Activated CD4-positive, CD25-positive, alpha-beta regulatory T cell (primary cell): Measurements from ENCODE around the gene ERN1.
A peak's percentile ranks its signal among the peaks of the same experiment; 100 is the strongest.

Source experiments
- DNase-seq, 4 experiments: peaks; one replicate each; lab custom pipeline; 2025; lab: John Stamatoyannopoulos, UW

ERN1 gene

DNA sequence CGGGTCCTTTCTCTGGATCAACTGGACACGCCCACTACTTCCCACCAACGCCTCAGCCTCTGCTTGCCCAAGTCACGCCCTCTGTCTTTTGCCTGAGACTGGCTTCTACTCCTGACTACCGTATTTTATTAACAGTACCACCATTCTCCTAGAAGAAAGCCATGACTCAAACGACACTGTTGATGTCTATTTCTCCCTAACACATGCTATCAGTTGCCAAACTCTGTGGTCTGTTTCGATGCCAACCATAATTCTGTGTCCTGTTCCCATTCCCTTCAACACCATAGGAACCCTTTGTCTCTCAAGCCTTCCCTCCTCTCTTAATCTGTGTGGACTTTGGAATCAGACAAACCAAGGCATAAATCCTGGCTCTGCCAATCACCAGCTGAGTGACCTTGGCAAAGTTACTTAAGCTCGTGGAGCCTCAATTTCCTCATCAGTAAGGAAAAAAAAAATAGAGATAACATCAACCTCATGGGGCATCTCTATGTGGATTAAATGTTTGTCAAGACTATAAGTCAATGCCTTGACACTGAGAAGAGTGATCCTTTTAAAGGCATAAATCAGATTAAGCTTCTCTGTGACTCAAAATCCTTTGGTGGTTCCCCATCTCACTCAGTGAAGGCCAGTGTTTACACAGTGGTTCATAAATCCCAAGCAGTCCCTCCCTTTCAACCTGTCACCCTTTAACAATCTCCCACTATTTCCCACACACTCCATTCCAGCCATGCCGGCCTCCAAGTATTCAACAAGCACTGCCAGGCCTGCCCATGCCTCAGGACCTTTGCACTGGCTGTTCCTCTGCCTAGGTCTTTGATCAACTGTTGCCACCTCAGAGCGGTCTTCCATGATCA is 45.6 kb downstream of the ERN1 start:
- DNase-seq, result no peak

DNA sequence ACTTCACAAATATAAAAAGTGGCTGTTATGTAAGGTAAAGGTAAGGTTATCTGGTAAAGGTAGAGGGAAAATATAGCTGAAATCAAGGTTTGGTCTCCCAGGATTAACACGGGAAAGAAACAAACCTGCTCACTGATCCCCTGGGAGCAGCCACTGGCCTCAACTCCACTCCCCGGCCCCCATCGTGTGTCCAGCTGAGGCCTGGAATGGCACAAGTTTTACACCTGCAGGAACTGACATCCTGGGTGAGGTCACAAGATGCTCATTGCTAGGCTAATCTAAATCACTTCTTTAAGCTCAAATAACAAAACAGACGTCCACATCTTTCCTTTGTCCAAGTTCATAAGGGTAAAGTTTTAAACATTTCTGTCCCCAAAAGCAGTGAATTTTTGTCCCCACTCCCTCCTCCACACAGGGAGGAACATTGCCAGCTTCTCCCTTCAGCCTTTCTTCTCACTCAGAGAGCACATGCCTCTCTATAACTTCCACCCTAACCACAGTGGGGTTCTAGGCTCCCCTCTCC is 46.3 kb downstream of the ERN1 start:
- DNase-seq, result no peak

DNA sequence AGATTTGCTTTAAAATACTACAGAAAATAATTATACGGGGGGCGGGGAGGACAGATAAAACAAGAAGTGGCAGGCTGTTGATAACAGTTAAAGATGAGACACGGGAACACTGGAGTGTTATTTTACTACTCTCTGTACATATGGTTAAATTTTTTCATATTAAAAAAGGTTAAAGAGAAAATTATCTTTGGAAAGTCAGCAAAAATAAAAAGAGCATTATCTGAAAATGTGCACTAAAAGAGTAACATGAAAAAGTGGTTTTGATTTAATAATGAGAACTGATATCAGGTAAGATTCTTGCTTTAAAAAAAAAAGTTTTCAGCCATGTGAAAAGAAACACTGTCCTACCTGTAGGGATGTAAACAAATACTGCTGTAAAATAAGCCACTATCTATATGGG is 46.9 kb downstream of the ERN1 start:
- DNase-seq, result no peak

DNA sequence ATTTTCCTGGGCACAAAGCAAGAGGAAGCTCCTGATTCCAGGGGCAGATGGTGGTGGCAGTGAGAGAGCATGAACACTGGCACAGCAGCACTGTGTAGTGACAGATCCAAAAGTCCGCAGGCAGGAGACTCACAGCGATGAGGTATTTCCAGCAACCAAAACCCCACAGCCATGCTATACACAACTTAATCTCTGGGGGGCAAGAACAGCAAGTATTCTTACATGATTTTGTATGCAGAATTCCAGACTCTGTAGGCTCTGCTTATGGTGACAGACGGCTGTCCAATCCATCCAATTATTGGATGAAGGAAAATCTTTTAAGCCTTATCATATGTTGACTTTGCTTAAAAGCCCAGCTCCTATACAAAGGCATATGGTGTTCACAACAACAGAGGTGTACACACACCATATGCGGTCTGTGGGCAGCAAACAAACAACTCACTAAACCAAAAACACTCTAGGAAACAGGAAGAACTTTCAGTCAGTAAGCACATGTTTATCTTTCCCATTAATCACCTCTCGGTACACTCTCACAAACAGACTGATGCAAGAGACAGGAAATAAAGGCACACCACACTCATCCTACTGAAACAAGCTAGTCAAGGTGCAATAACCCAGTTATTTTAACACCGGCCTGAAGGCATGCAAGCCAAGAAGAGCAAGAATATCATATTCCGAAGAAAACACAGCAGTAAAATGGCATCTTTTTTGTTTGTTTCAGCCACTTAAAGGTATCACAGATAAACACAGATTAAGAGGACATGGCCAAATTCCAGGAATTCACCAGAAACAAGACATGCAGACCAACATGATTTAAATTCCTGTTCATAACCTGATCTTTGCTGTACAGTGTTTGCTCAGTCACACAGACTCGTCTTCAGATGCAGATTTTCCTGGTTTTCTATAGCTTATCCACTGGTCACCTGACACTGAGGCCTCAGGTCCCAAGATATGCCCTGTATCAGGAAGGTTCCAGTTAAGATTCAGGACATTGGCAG is 47.8 kb downstream of the ERN1 start:
- no peak for DNase-seq

DNA sequence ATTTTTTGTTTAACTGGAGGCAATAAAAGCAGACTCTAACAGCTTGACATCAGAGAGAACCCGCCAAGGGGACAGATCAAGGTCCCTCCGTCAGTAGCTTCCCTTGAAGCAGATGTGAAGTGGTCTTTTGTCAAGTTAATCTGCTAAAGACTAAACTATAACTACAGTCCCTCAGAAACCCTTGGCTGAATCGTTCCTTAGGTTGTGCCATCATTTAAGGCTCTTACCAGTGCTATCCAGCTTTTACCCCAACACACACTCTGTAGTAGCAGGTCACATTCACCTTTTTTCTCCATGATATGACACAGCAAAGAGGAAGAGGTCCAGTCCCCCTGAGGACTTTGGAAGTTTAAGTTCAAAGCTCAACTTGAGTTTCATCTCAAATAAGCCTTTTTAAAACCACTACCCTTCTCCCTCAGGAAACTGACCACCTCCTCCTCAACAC is 49.7 kb downstream of the ERN1 start:
- DNase-seq, result no peak

DNA sequence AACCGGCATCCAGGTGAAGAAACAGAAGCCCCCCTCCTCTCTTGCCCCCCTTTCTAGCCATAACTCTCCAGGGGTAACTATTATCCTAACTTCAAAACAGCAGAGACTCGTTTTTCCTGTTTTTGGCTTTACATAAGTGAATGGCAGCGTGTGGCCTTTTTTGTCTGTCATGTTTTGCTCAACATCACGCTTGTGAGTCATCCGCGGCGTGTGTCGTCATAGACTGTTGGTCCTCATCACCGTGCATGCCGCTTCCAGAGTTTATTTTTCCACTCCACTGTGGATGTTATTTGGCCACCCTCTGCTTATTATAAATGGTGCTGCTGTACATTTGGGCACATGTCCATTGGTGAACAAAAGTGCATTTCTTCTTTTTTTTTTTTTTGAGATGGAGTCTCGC is 52.6 kb downstream of the ERN1 start:
- no peak for DNase-seq

DNA sequence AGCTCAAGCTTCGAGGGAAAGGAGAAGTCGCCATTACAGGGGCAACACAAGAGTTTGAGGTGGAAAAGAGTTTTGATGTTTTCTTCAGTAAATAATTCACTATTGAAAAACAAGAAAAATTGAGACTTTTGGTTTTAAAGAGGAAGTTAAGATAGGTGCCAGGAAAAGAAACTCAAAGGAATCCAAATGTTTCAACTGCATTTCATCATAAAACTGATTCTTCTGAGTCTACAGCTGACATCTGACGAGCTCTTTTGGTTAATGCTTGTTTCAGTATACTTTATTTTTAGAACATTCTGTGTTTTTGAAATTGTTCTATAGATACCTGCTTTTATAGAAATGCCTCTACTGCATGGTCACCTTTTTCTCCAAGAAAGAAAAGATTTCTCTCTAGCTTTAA is 54.0 kb downstream of the ERN1 start:
- no peak for DNase-seq

DNA sequence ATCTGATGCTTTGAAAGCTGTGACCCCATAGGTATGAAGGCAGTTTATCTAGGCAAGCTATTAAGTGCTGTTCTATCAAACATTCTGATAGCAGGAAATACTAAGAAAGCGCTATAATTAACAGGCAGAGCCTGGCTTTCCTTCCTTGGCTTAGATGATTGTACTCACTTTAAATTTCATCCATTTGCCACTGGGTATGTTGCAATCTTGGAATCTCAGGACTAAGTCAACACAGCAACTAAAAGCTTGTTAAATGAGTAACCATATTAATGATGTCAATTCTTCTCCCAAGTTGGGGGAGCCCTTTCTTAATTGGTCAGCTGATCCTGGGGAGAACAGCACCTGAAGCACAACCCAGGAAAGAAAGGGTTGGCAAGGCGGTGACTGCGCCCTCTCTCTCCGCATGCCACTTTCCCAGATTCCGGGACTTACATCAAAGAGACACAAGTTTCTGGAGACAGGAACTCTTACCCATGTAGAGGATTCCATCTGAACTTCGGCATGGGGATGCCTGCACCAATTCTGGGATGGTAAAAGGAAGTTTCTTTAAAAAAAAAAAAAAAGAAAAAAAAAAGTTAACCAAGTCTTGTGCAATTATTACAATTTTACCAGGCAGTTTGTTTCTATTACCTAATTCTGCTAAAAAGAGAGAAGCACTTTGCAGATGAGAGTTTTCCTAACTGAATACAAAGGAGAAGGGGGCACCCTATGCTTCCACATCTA is 55.1 kb downstream of the ERN1 start:
- no peak for DNase-seq

DNA sequence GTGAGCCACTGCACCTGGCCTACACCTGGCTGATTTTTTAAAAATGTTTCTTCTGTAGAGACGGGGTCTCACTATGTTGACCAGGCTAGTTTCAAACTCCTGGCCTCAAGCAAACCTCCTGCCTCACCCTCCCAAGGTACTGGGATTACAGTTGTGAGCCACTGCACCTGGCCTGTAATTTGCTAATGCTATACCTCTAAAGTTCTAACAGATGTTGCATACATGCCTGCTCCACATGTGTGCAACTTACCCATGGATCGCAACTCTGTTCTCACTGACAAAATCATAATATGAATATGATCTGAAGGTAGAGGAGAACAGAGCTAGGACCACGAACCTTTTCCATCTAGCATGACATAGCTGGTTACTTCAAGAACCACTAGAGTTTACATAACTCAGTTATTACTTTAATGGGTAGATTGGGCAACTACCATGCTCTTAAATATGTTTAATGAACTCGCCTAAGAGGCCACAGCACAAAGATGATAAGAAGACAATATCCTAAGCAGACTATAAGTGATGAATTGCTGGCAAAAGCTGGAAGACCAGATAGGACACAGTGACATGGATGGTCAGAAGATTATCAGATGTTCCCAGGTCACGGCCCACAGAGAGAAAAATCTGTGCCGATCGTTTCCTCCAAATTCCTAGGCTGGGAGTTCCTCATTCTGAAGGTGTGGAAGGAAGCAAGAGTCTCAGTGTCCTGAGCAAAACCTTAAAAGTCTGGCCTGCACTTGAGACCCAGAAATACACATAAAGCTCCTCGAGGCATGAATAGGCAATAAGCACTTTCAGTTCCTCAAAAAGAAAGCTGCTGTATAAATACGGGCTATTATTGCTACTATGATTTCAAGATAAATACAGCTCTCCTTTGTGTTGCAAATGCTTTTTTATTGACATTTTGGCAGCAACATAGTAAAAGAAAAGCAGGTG is 55.9 kb downstream of the ERN1 start:
- DNase-seq, result no peak

DNA sequence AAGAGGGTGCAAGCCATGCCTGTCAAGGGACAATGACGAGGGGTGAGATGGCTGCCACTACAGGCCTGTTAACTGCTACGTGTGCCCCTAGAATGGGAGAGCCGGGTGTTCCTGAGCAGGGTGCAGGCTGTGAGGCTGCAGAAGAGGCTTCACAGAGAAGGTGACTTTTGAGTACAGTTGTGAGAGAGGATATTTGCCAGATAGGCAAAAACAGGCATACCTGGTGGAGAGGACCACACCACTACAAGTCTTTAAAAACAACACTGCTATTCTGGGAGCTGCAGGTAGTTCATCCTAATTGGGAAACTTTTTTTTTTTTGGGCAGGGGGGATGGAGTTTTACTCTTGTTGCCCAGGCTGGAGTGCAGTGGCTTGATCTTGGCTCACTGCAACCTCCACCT is 58.8 kb downstream of the ERN1 start:
- no peak for DNase-seq

DNA sequence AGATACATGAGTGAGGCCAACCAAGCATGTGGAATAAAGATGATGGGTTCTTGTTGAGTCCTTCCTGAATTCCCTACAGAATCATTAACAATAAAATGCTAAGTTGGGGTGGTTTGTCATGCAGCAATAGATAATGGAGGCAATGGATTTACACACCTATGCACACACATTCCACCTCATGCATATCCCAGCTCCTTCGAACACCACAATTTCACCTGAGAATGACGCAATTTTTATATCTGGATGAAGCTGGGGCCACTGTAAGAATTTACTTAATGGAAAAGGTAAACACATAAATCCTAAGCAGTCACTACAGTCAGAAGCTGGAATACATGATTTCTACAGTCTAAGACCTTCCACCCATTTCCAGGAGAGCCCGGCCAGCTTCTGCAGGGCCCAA is 59.7 kb downstream of the ERN1 start:
- no peak for DNase-seq

DNA sequence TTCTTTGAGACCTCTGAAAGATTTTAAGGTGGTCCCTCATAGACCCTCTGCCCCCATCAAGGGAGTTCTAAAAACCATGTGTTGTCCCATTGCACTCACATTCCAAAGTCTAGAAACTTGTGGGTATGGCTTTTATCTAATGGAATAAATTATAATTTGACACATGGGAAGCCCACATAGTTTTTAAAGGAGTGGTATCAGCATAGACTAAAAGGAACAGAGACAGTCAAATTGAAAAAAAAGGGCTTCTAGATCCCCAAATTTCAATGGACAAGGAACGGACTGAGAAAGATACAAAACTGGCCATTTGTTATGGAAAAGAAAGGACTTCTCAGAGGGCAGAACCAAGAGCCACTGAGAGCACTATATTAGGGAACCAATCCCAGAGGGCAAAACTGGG is 60.8 kb downstream of the ERN1 start:
- DNase-seq, result no peak

DNA sequence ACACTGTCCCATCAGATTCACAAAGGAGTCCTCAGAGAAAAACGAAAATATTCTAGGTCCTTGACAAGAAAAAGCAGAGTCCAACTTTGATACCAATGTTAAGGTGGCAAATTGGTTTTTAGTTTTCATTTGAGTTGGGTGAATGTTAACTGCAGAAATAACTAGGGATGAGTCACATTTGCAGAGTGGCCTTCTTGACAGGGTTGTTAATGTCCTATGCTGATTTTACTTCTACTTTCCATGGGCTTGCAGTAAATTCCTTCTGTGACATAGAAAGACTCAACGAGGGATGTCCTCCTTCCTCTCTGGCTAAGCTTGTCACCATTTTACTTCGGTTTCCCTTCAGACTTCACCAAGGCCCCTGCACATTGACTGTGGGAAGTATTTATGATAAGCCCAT is 62.3 kb downstream of the ERN1 start:
- no peak for DNase-seq

DNA sequence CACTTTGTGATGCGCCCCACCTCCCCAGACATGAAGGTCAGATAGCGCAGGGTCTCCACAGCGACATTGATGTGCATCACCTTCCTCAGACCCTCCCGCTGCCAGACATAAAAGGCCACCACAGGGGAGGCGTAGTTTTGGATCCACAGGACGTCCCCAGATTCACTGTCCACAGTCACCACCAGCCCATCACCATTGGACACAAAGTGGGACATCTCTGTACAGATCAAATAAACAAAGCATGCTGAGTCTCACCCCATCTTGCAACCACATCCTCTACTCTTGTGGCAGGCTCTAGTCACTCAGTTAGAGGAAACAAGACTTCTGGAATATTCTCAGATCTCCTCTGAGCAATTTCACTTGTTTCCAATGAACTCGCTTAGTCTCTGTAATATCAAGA is 63.2 kb downstream of the ERN1 start:
- no peak for DNase-seq

DNA sequence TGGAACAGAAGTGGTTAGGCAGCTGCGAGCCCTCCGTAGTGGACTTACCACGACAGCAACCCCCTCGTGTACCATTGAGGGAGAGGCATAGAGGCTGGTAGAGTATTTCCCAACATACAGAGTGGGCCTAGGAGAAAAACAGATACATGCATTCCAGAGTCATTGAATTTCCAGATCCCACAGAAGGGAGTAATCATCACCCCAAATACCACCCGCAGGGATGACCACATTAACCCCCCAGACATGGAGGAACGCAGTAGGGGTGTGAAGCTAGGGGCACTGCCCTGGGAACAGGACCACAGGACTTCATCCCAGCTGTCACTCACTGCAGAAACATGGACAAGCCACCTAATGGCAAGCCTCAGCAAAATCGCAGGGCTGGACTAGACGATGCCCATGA is 64.8 kb downstream of the ERN1 start:
- DNase-seq, result no peak

DNA sequence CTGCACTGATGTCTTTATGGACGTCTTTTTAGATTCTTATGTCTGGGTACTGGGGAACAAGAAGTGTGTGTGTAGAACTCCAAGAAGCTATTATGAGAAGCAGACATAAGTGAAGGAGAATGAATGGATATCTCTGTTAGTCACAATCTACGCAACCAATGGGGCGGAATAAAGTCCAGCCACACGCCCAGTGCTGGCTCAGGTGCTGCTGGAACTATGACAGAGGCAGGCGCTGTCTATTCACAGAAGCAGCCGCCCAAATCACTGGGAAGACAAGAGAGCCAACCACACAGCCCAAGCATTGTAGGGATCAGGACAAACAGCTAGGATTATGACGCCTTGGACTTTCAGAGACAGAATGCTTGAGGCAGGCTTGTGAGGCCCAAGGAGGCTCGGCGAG is 65.6 kb downstream of the ERN1 start:
- DNase-seq, result no peak

DNA sequence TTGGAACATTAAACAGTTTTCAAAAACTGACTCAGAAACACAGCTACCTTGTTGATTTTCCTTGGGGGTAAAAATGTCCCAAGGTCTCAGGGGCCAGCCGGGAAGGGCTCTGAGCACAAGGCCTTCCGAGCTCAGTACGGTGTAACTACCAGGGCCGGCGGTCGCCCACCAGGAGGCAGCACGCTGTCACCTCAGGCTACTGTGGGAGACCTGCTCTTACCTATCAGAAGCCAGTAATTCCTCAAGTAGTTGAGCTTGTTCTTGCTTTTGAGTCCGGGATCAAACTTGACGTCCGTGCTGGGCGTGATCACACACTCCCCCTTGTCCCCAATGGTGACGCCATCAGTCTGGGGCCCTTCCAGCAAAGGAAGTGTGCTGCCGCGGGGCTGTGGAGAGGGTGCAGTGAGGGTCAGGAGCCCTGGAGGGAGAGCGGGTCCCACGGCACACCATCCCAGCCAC is 66.1 kb downstream of the ERN1 start:
- peak in 3 of 4 experiments; percentile 10 to 17 (median 12) for DNase-seq

DNA sequence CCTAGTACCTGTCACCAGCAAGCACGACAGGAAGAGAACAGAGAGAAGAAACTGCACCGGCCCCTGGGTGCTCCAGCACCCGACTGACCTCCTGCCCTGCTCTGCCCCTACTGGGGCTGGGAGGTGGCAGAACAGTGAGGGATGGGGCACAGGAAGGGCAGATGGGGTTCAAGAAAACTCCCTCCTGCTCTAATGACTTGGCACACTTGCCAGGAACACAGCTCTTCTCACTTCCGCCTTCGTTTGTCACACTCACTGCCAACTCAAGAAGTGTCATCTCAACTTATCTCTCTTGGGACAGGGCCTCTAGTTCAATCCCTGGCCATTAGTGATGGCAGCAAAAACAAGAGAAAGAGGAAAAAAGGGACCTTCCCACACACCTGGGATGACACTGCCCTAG is 66.9 kb downstream of the ERN1 start:
- no peak for DNase-seq

DNA sequence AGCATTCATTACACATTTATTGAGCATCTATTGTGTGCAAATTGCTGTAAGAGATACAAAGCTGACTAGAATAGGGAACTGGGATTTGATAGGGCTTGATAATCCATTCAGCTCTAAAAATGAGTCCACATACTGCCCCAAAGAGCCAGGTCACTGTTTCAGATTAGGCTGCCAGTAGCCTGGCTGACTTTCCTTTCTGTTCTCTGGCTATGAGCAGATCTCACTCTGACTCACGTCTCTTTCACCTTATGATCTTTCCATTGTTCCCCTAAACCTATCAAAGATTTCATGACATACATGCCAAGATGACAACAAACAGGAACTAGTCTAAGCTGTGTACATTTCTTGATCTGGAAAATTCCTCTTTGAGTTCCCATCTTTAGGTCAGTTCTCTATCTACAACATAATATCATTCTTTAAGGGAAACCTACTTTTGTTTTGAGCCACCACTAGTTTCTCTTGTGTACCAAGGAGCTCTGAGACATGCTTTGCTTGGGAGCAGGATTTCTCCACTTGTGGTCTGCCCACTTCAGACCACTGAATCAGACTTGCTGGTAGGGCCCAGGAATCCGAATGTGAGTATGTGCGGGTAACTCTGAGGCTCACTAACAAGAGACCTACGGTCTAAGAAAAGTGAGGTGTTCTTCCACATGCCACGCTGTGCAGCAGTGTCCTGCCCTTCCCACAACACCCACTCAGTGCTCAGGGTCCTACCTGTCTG is 68.6 kb downstream of the ERN1 start:
- DNase-seq, result no peak

DNA sequence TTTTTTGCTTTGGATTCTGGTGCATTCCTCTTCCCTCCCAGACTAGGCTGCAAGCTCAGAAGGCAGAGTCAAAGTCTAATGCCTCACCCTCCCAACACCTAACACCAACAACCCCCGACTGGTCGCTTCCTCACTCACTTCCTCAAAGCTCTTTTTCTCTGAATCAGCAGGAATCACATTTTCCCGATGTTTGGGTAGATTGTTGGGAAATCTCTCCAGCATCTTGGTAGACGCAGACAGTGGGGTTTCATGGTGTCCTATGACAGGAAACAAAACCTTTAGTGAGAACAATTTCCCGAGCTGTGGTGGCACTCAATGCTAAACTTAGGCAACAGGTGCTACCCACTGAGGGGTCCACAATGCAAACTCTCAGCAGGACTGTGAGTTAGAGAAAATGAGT is 69.6 kb downstream of the ERN1 start:
- no peak for DNase-seq
